NB4 (cell line): ENCODE data around the gene ZNF543.

Source experiments
- DNase-seq: peaks from one replicate; pipeline ENCODE4 v3.0.0; 2010; ENCODE audit warnings: low read depth
- H3K4me3 ChIP-seq: one replicate; pipeline ENCODE4 v1.5.1; 2011; ENCODE audit warnings: mild to moderate bottlenecking, low read depth, low read length, moderate library complexity
- CTCF ChIP-seq: IDR thresholded peaks from one replicate; pipeline ENCODE4 v1.5.1; 2012; ENCODE audit warnings: low read depth, low read length
- MYC ChIP-seq: IDR thresholded peaks from 2 replicates; pipeline ENCODE4 v1.6.1; 2011; ENCODE audit warnings: low read depth, low read length
- POLR2A ChIP-seq: IDR thresholded peaks from 2 replicates; pipeline ENCODE4 v1.6.1; 2011; ENCODE audit warnings: mild to moderate bottlenecking; ENCODE audit not compliant: insufficient read length; ENCODE audit errors: extremely low read depth
- TF ChIP-seq, protein P1 (sequence below): IDR thresholded peaks from 2 replicates; pipeline ENCODE4 v1.6.1; 2011; ENCODE audit warnings: low read depth, low read length

Gene ZNF543

DNA sequence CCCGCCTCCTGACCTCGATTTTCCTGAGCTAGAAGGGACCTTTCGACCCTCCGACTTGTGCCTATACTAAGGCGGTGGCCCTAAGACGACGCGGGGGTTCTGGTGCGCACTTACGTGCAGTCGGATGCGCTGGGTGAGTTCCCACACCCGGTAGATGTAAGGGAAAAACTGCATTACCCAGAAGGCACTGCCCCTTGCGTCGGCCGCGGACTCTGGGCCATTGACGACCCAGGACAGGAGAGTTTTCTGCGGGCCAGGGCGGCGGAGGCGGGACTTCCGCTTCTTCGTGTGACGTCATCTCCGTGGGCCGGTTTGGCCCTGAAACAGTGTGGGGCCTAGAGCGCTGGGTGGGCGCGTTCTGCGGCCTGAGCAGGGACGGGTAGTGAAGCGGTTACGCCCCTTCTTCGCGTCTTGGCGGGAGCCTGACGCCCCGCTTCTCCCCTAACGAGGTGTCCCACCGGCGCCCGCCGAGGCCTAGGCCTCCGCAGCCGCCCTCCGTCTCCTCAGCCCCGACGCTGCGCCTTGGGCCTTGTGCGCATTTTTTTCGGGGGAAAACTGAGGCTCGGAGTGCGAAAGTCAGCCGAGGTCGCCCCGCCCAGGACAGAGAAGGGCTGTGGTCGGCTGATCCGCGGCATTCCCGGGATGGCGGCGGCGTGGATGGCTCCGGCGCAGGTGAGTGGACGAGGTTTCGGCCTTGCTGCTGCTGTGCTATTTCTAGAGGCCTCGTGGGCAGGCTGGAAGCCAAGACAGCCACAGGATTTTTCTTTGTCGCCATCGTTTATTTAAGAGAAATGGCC lies 39.9 kb upstream of the ZNF543 start, which contains the start of gene ZNF460:
Gene ZNF460, plus strand, starts transcription at position 321 of the 797 bp plus-strand sequence. Its CDS starts 322 bp downstream, at position 643.
- H3K4me3 ChIP-seq, result peak within 1 kb of the TSS; percentile 87
- TF ChIP-seq, protein P1, sequence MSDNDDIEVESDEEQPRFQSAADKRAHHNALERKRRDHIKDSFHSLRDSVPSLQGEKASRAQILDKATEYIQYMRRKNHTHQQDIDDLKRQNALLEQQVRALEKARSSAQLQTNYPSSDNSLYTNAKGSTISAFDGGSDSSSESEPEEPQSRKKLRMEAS, result peak; percentile 67; the same call in 1 of the 2 replicates
- TF ChIP-seq MYC (peak; percentile 62), POLR2A (peak; percentile 30), CTCF (no peak)

DNA sequence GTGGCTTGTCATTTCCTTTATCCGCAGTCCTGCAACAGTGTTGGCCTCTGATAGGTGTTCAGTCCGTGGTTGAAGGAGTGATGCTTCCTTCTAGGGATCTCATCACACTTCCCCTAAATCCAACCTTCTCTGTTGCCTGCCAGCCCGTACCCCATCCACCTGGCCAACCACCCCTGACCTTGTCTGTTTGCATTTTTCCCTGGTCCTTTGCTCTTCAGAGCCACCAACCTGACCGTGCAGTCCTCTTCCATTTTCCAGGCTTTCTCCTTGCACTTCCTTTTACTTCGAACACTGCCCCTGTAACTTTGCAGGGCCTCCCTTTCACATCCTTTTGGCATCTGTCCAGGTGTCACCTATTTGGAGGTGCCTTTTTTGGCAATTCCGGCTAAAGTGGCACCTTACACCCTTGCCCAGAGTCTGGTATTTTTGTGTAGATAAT lies 39.3 kb upstream of the ZNF543 start:
- H3K4me3 ChIP-seq, result peak overlapping the region; percentile 87
- peak; percentile 34 for DNase-seq
- TF ChIP-seq POLR2A, result no peak
- no peak for TF ChIP-seq CTCF
- TF ChIP-seq MYC, result no peak
- TF ChIP-seq, protein P1, result no peak

More for the DNA sequence above, 39.9 kb upstream of the ZNF543 start, which contains the start of gene ZNF460:
- peak; percentile 94 for DNase-seq

DNA sequence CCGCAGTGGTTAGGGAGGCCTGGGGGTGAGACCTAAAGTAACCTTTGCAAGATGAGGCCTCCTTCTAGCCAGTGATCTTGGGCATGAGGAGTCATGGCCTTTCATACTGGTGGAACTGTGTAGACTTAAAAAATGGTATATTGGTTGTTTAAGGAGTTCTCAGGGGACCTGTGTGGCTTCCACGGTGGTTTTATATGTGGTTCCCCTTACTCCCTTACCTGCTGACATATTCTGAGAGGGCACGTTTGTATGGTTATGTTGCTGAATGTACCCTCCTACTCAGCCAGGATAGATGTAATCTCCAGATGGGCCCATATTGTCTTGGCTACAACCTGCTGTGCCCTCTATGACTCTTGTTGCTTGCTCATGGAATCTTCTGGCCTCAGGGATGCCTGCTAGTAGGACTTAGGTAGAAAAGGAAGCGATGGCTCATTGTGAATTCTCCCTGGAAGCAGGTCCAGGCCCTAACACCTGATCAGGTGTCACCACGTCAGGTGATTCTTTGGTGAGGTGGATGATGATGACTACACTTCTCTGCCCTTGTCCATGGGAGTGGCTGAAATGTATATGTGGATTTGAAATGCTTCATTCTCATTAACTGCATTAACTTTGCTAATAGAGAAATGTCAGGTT lies 38.1 kb upstream of the ZNF543 start:
- TF ChIP-seq MYC (no peak), CTCF (no peak)
- TF ChIP-seq, protein P1, result no peak
- no peak for DNase-seq
- peak overlapping the region; percentile 87 for H3K4me3 ChIP-seq

DNA sequence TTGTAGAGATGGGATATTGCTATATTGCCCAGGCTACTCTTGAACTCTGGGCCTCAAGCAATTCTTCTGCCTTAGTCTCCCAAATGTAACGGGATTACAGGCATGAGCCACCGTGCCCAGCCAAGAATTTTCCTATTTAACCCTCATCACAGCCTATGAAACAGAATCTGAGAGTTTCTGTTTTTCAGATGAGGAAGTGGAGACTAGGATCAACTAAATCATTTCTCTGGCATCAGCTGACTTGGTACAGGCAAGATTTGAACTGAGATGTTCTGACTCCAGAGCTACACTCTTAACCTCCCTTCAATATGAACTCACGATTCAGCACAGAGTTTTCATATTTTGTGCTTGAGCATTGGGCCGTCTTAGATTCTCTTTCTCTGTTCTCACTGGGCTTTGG lies 31.9 kb upstream of the ZNF543 start:
- DNase-seq, result no peak
- TF ChIP-seq MYC (no peak), CTCF (no peak), POLR2A (no peak)
- TF ChIP-seq, protein P1, result no peak
- no peak overlapping the region for H3K4me3 ChIP-seq

GRCh38 chr19:57290970-57291369 lies 29.3 kb upstream of the ZNF543 start:
- no peak for DNase-seq
- no peak overlapping the region for H3K4me3 ChIP-seq
- TF ChIP-seq, protein P1, result no peak
- TF ChIP-seq POLR2A, result no peak
- TF ChIP-seq MYC, result no peak
- no peak for TF ChIP-seq CTCF
